Measurements from ENCODE around the gene ELMOD1. TPM values are rescaled to one million over a fixed set of nuclear protein-coding genes. Genes with fewer than 3 reads are reported as not detected.

ELMOD1 gene
- total and polyA plus RNA-seq, 10 of the 15 experiments (the other 5 are each of a cell fraction or from before 2014, with no cell fraction given): not detected

GRCh38 chr11:107606141-107606540 is 15.2 kb downstream of the ELMOD1 start:
- DNase-seq (ENCODE audit: low read depth, low spot score): no peak
- H3K27me3 ChIP-seq (replicated peaks in 1 of 2; ENCODE audit: control insufficient read depth in 2 of 2, insufficient read depth in 2 of 2, low read length in 1 of 2): peaks cover 0 to 2% of the 10 kb centered on the region in 2 experiments; a peak in 1 of 4 replicates
- no peaks in the 10 kb centered on the region for H3K36me3 ChIP-seq (ENCODE audit: control insufficient read depth in 2 of 2, insufficient read depth in 2 of 2, low read length in 1 of 2)
- POLR2A ChIA-PET: no interaction called here
- no peak overlapping the region for H2AFZ ChIP-seq (ENCODE audit: control insufficient read depth, low read depth, low read length)
- no peaks in the 10 kb centered on the region for H3K9me3 ChIP-seq (replicated peaks; ENCODE audit: control insufficient read depth, insufficient read depth, low read length)
- no peak for FAIRE-seq
- TF ChIP-seq, protein P1, sequence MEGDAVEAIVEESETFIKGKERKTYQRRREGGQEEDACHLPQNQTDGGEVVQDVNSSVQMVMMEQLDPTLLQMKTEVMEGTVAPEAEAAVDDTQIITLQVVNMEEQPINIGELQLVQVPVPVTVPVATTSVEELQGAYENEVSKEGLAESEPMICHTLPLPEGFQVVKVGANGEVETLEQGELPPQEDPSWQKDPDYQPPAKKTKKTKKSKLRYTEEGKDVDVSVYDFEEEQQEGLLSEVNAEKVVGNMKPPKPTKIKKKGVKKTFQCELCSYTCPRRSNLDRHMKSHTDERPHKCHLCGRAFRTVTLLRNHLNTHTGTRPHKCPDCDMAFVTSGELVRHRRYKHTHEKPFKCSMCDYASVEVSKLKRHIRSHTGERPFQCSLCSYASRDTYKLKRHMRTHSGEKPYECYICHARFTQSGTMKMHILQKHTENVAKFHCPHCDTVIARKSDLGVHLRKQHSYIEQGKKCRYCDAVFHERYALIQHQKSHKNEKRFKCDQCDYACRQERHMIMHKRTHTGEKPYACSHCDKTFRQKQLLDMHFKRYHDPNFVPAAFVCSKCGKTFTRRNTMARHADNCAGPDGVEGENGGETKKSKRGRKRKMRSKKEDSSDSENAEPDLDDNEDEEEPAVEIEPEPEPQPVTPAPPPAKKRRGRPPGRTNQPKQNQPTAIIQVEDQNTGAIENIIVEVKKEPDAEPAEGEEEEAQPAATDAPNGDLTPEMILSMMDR (IDR thresholded peaks at IDR 0.05 in 2 of 3, conservative IDR thresholded peaks at IDR 0.05 in 1 of 3; ENCODE audit: control insufficient read depth in 2 of 3, extremely low read depth in 1 of 3, insufficient read depth in 1 of 3, low read depth in 3 of 3, low read length in 3 of 3): 0 out of 6 replicates have a peak, but pooled peaks have one; percentile 2 to 14 (median 13)
- TF ChIP-seq, protein P2, sequence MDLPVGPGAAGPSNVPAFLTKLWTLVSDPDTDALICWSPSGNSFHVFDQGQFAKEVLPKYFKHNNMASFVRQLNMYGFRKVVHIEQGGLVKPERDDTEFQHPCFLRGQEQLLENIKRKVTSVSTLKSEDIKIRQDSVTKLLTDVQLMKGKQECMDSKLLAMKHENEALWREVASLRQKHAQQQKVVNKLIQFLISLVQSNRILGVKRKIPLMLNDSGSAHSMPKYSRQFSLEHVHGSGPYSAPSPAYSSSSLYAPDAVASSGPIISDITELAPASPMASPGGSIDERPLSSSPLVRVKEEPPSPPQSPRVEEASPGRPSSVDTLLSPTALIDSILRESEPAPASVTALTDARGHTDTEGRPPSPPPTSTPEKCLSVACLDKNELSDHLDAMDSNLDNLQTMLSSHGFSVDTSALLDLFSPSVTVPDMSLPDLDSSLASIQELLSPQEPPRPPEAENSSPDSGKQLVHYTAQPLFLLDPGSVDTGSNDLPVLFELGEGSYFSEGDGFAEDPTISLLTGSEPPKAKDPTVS (IDR thresholded peaks at IDR 0.05; ENCODE audit: low read depth, low read length): no peak
- no peak overlapping the region for H3K4me2 ChIP-seq (ENCODE audit: control insufficient read depth, insufficient read depth)
- H3K4me3 ChIP-seq: no peak overlapping the region
- H4K20me1 ChIP-seq (ENCODE audit: control insufficient read depth, insufficient read depth): no peaks in the 10 kb centered on the region
- in situ Hi-C loops (cut with MboI) (no loop called here), intact Hi-C loops (cut with micrococcal nuclease; ENCODE audit: unreplicated experiment) (no loop called here)
- no peaks in the 10 kb centered on the region for H3K4me1 ChIP-seq (ENCODE audit: control insufficient read depth, insufficient read depth, low read length)
- H3K9ac ChIP-seq (ENCODE audit: control insufficient read depth, insufficient read depth, low read length): no peak overlapping the region
- ATAC-seq: 0 out of 3 replicates have a peak, but pooled peaks have one; percentile 21
- H3K27ac ChIP-seq (ENCODE audit: control insufficient read depth, insufficient read depth): no peak overlapping the region
- H3K79me2 ChIP-seq (ENCODE audit: control insufficient read depth, insufficient read depth, low read length): no peaks in the 10 kb centered on the region
- RAD21 ChIA-PET (ENCODE audit: unreplicated experiment): interaction anchor here (1.2 kb wide), 1 partner anchor 10 kb away, joined by 3 read pairs; no protein-coding TSS in a partner anchor
- SMC1A ChIA-PET (ENCODE audit: uncharacterized antibody, unreplicated experiment): interaction anchor here (1.4 kb wide), 1 partner anchor 25 kb away, joined by 3 read pairs; no protein-coding TSS in a partner anchor
- CTCF ChIA-PET: interaction anchor here (1.1 to 2.2 kb wide), 4 partner anchors 10 to 83 kb away, joined by 3 to 7 read pairs (median 4); no protein-coding TSS in a partner anchor
- 58% methylated on average over 3 of the region's 3 CpGs for WGBS (ENCODE audit: insufficient coverage, insufficient replicate concordance, low lambda C conversion rate, missing lambda C conversion rate)
- no TSS peak for BruUV-seq (replicated peaks)

Data from GM12878 (cell line).